HG03439 (cell line): Measurements from ENCODE around the gene MIGA2.

Source experiments
- ATAC-seq: cut with Tn5 transposase; IDR thresholded peaks from one replicate; pipeline ENCODE4 v1.9.1; 2021; ENCODE audit warnings: mild to moderate bottlenecking, moderate library complexity; ENCODE audit not compliant: unreplicated experiment

The MIGA2 gene

GRCh38 chr9:129033216-129033615 lies 3.2 kb upstream of the MIGA2 start:
- ATAC-seq: no peak

GRCh38 chr9:129035838-129036237 lies 588 bp upstream of the MIGA2 start:
- ATAC-seq: peak; percentile 10

GRCh38 chr9:129036923-129037766 lies 719 bp downstream of the MIGA2 start:
- ATAC-seq: peak; percentile 6

- ATAC-seq: no peak
Measured at GRCh38 chr9:129037767-129038098, 1.3 kb downstream of the MIGA2 start.

- ATAC-seq: no peak
Measured at GRCh38 chr9:129038109-129038852, 1.9 kb downstream of the MIGA2 start.

- ATAC-seq: no peak
Measured at GRCh38 chr9:129040113-129040643, 3.8 kb downstream of the MIGA2 start.

GRCh38 chr9:129042016-129042415 lies 5.6 kb downstream of the MIGA2 start:
- no peak for ATAC-seq

- no peak for ATAC-seq
Measured at GRCh38 chr9:129052592-129052991, 16.2 kb downstream of the MIGA2 start.

GRCh38 chr9:129053020-129053419 lies 16.6 kb downstream of the MIGA2 start:
- ATAC-seq: no peak

- ATAC-seq: no peak
Measured at GRCh38 chr9:129054163-129054851, 17.9 kb downstream of the MIGA2 start.

- no peak for ATAC-seq
Measured at GRCh38 chr9:129058965-129059795, 22.8 kb downstream of the MIGA2 start.

- ATAC-seq: no peak
Measured at GRCh38 chr9:129059796-129060785, 23.7 kb downstream of the MIGA2 start.

GRCh38 chr9:129060991-129061390 lies 24.6 kb downstream of the MIGA2 start:
- ATAC-seq: no peak

- no peak for ATAC-seq
Measured at GRCh38 chr9:129063061-129063460, 26.6 kb downstream of the MIGA2 start.

- no peak for ATAC-seq
Measured at GRCh38 chr9:129064499-129064908, 28.1 kb downstream of the MIGA2 start.

GRCh38 chr9:129068110-129068509 lies 31.7 kb downstream of the MIGA2 start:
- ATAC-seq: no peak

GRCh38 chr9:129068990-129069861 lies 32.8 kb downstream of the MIGA2 start:
- ATAC-seq: no peak

GRCh38 chr9:129069862-129070641 lies 33.6 kb downstream of the MIGA2 start:
- no peak for ATAC-seq
